ENCODE results near the gene GAGE12H.

The GAGE12H gene

GRCh38 chrX:49618574-49618973 is 38.8 kb downstream of the GAGE12H start:
- TF ChIP-seq JUND (IDR thresholded peaks at IDR 0.05; ENCODE audit: low read depth): no peak
- in situ Hi-C loops (cut with HindIII; ENCODE audit: low pct_unique_long_range_greater_than_20kb, low sequenced_read_pairs): no loop called here
- DNase-seq (ENCODE audit: low read depth in 1 of 2, low spot score in 1 of 2): no peak

- no peak for TF ChIP-seq JUND (IDR thresholded peaks at IDR 0.05; ENCODE audit: low read depth)
- in situ Hi-C loops (cut with HindIII; ENCODE audit: low pct_unique_long_range_greater_than_20kb, low sequenced_read_pairs): no loop called here
- peak; percentile 26 to 88 for DNase-seq (ENCODE audit: low read depth in 1 of 2, low spot score in 1 of 2)
These were observed 47.5 kb downstream of the GAGE12H start for GRCh38 chrX:49627086-49627777.
